ENCODE measurements around the gene FHIP2A.

FHIP2A gene

DNA sequence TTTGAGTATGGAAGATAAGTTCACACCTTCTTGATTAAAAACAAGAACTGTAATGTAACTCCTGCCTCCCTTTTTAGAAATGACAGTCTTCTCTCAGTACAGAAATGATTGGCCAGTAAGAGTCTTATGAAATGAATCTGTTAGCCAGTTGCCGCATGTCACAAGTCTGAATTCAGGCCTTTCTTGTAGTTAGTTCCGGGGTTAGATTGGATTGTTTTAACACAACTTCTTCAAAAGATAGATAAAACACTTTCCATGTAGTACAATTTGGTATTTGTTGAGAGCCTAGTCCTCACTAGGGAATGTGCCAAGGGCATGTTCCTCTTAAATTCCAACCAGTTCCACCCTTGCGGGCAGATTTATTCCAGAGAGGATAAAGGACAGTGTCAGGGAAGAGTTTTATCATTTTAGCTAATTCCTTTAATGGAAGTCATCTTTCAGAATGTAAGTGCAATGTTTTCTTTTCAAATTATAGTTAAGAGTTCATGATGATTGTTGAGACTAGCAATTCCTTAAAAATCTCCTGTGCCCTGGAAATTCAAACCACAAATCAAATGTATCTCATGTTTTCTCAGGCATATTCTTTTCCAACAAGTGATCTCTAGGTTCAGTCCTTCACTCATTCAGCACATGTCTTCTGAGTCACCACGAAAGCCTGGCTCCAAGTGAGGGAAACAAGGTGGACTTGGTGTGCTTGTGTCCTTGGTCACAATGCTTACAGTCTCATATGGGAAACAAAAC lies 4.1 kb downstream of the FHIP2A start:
- H3K4me3 ChIP-seq (ENCODE audit: low read depth, low read length) = no peak overlapping the region
- peak overlapping the region; percentile 60 for H3K27ac ChIP-seq (ENCODE audit: extremely low read depth, low read depth, low read length)
- ChIA-PET CTCF (interaction anchor here (1.6 kb wide), 1 partner anchor 13 kb away, joined by 4 read pairs; no protein-coding TSS in a partner anchor), POLR2A (no interaction called here)
- no peaks in the 10 kb centered on the region; a peak in 1 of 3 replicates for H3K36me3 ChIP-seq (ENCODE audit: control insufficient read depth in 2 of 2, insufficient read depth in 1 of 2, low read length in 2 of 2)
- peaks cover 25% of the 10 kb centered on the region for H3K4me1 ChIP-seq (ENCODE audit: control insufficient read depth, insufficient read depth, low read length)
- TF ChIP-seq, protein P1, sequence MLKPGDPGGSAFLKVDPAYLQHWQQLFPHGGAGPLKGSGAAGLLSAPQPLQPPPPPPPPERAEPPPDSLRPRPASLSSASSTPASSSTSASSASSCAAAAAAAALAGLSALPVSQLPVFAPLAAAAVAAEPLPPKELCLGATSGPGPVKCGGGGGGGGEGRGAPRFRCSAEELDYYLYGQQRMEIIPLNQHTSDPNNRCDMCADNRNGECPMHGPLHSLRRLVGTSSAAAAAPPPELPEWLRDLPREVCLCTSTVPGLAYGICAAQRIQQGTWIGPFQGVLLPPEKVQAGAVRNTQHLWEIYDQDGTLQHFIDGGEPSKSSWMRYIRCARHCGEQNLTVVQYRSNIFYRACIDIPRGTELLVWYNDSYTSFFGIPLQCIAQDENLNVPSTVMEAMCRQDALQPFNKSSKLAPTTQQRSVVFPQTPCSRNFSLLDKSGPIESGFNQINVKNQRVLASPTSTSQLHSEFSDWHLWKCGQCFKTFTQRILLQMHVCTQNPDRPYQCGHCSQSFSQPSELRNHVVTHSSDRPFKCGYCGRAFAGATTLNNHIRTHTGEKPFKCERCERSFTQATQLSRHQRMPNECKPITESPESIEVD (tag by site-specific recombination; IDR thresholded peaks at IDR 0.05) = peak; percentile 61
- TF ChIP-seq ZNF629 (tag by site-specific recombination; IDR thresholded peaks at IDR 0.05) = no peak
- no peaks in the 10 kb centered on the region for H3K9me3 ChIP-seq (ENCODE audit: control insufficient read depth, insufficient read depth, low read depth, low read length)

DNA sequence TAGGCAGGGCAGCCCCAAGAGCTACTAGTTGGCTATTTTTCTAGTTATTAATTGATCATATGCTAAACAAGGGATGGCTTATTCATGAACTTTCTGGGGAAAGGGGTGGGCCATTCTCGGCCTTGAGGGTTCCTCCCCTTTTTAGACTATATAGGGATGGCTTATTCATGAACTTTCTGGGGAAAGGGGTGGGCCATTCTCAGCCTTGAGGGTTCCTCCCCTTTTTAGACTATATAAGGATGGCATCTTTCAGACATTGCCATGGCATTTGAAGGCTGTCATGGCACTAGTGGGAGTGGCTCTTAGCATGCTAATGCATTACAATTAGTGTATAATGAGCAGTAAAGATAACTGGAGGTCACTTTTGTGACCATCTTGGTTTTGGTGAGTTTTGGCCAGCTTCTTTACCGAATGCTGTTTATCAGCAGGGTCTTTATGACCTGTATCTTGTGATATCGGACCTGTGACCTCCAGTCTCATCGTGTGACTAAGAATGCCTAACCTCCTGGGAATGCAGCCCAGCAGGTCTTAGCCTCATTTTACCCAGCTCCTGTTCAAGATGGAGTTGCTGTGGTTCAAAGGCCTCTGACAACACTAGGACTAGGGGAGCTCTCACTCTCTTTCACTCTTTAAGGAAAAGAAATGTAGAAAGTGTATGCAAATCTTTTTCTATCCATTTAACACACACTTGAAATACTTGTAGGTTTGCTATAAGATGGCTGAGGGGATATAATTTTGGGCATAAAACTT lies 7.8 kb downstream of the FHIP2A start:
- Histone ChIP-seq H3K4me1 (ENCODE audit: control insufficient read depth, insufficient read depth, low read length) (peaks cover 16% of the 10 kb centered on the region), H3K4me3 (ENCODE audit: low read depth, low read length) (no peak overlapping the region), H3K27ac (ENCODE audit: extremely low read depth, low read depth, low read length) (no peak overlapping the region), H3K36me3 (ENCODE audit: control insufficient read depth in 2 of 2, insufficient read depth in 1 of 2, low read length in 2 of 2) (peaks cover 12 to 18% of the 10 kb centered on the region in 2 experiments), H3K9me3 (ENCODE audit: control insufficient read depth, insufficient read depth, low read depth, low read length) (no peaks in the 10 kb centered on the region)
- POLR2A ChIA-PET = no interaction called here
- CTCF ChIA-PET = interaction anchor here (0.6 to 3.2 kb wide), 5 partner anchors 8 to 1593 kb away, joined by 3 to 17 read pairs (median 4); partner anchors contain the start of gene FHIP2A
- TF ChIP-seq ZNF701 (tag by site-specific recombination; IDR thresholded peaks at IDR 0.05) = no peak
- TF ChIP-seq, protein P2, sequence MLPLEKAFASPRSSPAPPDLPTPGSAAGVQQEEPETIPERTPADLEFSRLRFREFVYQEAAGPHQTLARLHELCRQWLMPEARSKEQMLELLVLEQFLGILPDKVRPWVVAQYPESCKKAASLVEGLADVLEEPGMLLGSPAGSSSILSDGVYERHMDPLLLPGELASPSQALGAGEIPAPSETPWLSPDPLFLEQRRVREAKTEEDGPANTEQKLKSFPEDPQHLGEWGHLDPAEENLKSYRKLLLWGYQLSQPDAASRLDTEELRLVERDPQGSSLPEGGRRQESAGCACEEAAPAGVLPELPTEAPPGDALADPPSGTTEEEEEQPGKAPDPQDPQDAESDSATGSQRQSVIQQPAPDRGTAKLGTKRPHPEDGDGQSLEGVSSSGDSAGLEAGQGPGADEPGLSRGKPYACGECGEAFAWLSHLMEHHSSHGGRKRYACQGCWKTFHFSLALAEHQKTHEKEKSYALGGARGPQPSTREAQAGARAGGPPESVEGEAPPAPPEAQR (tag by site-specific recombination; IDR thresholded peaks at IDR 0.05) = no peak
- TF ChIP-seq SCRT2 (tag by site-specific recombination; IDR thresholded peaks at IDR 0.05) = no peak
- TF ChIP-seq, protein P3, sequence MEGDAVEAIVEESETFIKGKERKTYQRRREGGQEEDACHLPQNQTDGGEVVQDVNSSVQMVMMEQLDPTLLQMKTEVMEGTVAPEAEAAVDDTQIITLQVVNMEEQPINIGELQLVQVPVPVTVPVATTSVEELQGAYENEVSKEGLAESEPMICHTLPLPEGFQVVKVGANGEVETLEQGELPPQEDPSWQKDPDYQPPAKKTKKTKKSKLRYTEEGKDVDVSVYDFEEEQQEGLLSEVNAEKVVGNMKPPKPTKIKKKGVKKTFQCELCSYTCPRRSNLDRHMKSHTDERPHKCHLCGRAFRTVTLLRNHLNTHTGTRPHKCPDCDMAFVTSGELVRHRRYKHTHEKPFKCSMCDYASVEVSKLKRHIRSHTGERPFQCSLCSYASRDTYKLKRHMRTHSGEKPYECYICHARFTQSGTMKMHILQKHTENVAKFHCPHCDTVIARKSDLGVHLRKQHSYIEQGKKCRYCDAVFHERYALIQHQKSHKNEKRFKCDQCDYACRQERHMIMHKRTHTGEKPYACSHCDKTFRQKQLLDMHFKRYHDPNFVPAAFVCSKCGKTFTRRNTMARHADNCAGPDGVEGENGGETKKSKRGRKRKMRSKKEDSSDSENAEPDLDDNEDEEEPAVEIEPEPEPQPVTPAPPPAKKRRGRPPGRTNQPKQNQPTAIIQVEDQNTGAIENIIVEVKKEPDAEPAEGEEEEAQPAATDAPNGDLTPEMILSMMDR (tag by site-specific recombination; IDR thresholded peaks at IDR 0.05) = no peak
- TF ChIP-seq ZNF785 (tag by site-specific recombination; IDR thresholded peaks at IDR 0.05) = no peak
- no peak for TF ChIP-seq ZSCAN30 (tag by site-specific recombination; IDR thresholded peaks at IDR 0.05)
- TF ChIP-seq, protein P4, sequence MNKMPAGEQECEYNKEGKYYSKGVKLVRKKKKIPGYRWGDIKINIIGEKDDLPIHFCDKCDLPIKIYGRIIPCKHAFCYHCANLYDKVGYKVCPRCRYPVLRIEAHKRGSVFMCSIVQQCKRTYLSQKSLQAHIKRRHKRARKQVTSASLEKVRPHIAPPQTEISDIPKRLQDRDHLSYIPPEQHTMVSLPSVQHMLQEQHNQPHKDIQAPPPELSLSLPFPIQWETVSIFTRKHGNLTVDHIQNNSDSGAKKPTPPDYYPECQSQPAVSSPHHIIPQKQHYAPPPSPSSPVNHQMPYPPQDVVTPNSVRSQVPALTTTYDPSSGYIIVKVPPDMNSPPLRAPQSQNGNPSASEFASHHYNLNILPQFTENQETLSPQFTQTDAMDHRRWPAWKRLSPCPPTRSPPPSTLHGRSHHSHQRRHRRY (tag by site-specific recombination; IDR thresholded peaks at IDR 0.05) = no peak
- TF ChIP-seq, protein P5, sequence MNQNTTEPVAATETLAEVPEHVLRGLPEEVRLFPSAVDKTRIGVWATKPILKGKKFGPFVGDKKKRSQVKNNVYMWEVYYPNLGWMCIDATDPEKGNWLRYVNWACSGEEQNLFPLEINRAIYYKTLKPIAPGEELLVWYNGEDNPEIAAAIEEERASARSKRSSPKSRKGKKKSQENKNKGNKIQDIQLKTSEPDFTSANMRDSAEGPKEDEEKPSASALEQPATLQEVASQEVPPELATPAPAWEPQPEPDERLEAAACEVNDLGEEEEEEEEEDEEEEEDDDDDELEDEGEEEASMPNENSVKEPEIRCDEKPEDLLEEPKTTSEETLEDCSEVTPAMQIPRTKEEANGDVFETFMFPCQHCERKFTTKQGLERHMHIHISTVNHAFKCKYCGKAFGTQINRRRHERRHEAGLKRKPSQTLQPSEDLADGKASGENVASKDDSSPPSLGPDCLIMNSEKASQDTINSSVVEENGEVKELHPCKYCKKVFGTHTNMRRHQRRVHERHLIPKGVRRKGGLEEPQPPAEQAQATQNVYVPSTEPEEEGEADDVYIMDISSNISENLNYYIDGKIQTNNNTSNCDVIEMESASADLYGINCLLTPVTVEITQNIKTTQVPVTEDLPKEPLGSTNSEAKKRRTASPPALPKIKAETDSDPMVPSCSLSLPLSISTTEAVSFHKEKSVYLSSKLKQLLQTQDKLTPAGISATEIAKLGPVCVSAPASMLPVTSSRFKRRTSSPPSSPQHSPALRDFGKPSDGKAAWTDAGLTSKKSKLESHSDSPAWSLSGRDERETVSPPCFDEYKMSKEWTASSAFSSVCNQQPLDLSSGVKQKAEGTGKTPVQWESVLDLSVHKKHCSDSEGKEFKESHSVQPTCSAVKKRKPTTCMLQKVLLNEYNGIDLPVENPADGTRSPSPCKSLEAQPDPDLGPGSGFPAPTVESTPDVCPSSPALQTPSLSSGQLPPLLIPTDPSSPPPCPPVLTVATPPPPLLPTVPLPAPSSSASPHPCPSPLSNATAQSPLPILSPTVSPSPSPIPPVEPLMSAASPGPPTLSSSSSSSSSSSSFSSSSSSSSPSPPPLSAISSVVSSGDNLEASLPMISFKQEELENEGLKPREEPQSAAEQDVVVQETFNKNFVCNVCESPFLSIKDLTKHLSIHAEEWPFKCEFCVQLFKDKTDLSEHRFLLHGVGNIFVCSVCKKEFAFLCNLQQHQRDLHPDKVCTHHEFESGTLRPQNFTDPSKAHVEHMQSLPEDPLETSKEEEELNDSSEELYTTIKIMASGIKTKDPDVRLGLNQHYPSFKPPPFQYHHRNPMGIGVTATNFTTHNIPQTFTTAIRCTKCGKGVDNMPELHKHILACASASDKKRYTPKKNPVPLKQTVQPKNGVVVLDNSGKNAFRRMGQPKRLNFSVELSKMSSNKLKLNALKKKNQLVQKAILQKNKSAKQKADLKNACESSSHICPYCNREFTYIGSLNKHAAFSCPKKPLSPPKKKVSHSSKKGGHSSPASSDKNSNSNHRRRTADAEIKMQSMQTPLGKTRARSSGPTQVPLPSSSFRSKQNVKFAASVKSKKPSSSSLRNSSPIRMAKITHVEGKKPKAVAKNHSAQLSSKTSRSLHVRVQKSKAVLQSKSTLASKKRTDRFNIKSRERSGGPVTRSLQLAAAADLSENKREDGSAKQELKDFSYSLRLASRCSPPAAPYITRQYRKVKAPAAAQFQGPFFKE (tag by site-specific recombination; IDR thresholded peaks at IDR 0.05; ENCODE audit: borderline replicate concordance) = no peak
- TF ChIP-seq, protein P6, sequence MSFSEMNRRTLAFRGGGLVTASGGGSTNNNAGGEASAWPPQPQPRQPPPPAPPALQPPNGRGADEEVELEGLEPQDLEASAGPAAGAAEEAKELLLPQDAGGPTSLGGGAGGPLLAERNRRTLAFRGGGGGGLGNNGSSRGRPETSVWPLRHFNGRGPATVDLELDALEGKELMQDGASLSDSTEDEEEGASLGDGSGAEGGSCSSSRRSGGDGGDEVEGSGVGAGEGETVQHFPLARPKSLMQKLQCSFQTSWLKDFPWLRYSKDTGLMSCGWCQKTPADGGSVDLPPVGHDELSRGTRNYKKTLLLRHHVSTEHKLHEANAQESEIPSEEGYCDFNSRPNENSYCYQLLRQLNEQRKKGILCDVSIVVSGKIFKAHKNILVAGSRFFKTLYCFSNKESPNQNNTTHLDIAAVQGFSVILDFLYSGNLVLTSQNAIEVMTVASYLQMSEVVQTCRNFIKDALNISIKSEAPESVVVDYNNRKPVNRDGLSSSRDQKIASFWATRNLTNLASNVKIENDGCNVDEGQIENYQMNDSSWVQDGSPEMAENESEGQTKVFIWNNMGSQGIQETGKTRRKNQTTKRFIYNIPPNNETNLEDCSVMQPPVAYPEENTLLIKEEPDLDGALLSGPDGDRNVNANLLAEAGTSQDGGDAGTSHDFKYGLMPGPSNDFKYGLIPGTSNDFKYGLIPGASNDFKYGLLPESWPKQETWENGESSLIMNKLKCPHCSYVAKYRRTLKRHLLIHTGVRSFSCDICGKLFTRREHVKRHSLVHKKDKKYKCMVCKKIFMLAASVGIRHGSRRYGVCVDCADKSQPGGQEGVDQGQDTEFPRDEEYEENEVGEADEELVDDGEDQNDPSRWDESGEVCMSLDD (tag by site-specific recombination; IDR thresholded peaks at IDR 0.05) = no peak
- no peak for TF ChIP-seq ZSCAN23 (tag by site-specific recombination; IDR thresholded peaks at IDR 0.05)
- TF ChIP-seq, protein P7, sequence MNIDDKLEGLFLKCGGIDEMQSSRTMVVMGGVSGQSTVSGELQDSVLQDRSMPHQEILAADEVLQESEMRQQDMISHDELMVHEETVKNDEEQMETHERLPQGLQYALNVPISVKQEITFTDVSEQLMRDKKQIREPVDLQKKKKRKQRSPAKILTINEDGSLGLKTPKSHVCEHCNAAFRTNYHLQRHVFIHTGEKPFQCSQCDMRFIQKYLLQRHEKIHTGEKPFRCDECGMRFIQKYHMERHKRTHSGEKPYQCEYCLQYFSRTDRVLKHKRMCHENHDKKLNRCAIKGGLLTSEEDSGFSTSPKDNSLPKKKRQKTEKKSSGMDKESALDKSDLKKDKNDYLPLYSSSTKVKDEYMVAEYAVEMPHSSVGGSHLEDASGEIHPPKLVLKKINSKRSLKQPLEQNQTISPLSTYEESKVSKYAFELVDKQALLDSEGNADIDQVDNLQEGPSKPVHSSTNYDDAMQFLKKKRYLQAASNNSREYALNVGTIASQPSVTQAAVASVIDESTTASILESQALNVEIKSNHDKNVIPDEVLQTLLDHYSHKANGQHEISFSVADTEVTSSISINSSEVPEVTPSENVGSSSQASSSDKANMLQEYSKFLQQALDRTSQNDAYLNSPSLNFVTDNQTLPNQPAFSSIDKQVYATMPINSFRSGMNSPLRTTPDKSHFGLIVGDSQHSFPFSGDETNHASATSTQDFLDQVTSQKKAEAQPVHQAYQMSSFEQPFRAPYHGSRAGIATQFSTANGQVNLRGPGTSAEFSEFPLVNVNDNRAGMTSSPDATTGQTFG (tag by site-specific recombination; IDR thresholded peaks at IDR 0.05; ENCODE audit: borderline replicate concordance) = no peak

Measured in HEK293 (cell line).